Stimulated activated CD4-positive, alpha-beta T cell treated with anti-CD3 and anti-CD28 coated beads, TNF-alpha, amount 100 ng/mL, for 48 hours (primary cell): ENCODE results near the gene CA5A.

ENCODE experiments used
- DNase-seq, 3 donors: peaks; one replicate each; pipeline ENCODE4 v3.0.0-alpha.2; 2020; ENCODE audit warnings: low read depth in 3 of 3

CA5A gene

GRCh38 chr16:87850009-87851006 is 86.0 kb downstream of the CA5A start:
- DNase-seq, result peak; percentile 50 to 59 (median 56)

- DNase-seq, result no peak
Observed at GRCh38 chr16:87849419-87850008, 86.8 kb downstream of the CA5A start.

GRCh38 chr16:87848676-87849345 is 87.5 kb downstream of the CA5A start:
- no peak for DNase-seq

GRCh38 chr16:87847785-87848675 is 88.3 kb downstream of the CA5A start:
- DNase-seq, result no peak

GRCh38 chr16:87847467-87847784 is 88.9 kb downstream of the CA5A start:
- no peak for DNase-seq

GRCh38 chr16:87846705-87847466 is 89.4 kb downstream of the CA5A start:
- DNase-seq, result no peak

GRCh38 chr16:87845807-87846619 is 90.3 kb downstream of the CA5A start:
- DNase-seq, result no peak

- no peak for DNase-seq
Observed at GRCh38 chr16:87845213-87845612, 91.1 kb downstream of the CA5A start.

- DNase-seq, result no peak
Observed at GRCh38 chr16:87844809-87845208, 91.5 kb downstream of the CA5A start.

GRCh38 chr16:87844120-87844733 is 92.1 kb downstream of the CA5A start:
- DNase-seq, result no peak

- DNase-seq, result no peak
Observed at GRCh38 chr16:87843678-87844105, 92.6 kb downstream of the CA5A start.

- DNase-seq, result no peak
Observed at GRCh38 chr16:87842209-87842869, 94.0 kb downstream of the CA5A start.

- DNase-seq, result no peak
Observed at GRCh38 chr16:87841340-87842208, 94.8 kb downstream of the CA5A start.

GRCh38 chr16:87840271-87840978 is 95.9 kb downstream of the CA5A start:
- no peak for DNase-seq

- DNase-seq, result no peak
Observed at GRCh38 chr16:87839542-87840270, 96.6 kb downstream of the CA5A start.

GRCh38 chr16:87838643-87839541 is 97.4 kb downstream of the CA5A start:
- no peak for DNase-seq
